GM19395 (cell line): ENCODE data around the gene DPPA2.
"Not testable (repeated sequence)": the region's sequence is repeated elsewhere in the genome, so short reads cannot be mapped to it uniquely, and the experiment has no call there.

Source experiments
- ATAC-seq: cut with Tn5 transposase; IDR thresholded peaks from one replicate; pipeline ENCODE4 v1.9.1; 2021; ENCODE audit warnings: mild to moderate bottlenecking, moderate library complexity; ENCODE audit not compliant: unreplicated experiment

The DPPA2 gene

DNA sequence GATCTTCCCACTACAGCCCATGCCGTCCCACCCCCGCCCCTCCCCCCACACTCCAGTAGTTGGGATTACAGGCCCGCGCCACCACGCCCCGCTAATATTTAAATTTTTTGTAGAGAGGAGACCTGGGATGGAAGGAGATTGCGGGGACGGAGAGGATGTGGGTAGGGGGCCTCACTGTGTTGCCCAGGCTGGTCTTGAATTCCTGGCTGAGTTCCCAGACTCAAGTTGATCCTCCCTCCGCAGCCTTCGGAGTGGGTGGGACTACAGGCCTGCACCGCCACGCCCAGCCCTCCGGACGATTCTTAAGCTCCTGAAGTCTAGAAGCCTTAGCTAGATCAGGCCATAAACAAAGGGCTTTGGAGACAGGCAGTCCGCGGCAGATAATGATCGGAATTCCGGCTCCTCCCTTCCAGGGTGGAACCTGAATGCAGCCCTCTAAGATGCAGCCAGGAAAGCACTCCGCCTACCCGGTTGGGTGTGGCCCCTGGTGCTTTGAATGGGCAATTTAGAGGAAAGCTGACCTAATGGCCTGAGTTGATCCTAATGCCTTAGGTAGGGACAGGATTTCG is at the start of gene DPPA2:
Gene DPPA2, minus strand, starts transcription at position 356 of the 569 bp plus-strand sequence. CDS start 1,975 bp downstream, outside the sequence.
- no peak for ATAC-seq

- ATAC-seq = no peak
Measured at GRCh38 chr3:109364088-109364487, 47.8 kb upstream of the DPPA2 start.

DNA sequence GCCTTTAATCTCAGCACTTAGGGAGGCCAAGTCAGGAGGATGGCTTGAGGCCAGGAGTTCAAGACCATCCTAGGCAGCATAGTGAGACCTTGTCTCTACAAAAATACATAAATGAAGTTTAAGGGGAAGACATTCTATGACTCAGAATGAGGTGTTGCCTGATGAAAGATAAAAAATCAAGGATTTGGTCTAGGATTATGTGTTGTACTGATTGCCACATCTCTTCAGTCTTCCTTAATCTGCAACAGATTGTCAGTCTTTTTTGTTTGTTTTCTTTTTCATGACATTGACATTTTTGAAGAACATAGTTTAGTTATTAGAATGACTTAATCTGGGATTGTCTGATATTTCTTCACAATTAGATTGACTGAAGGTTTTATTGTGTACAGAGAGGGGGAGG is 47.3 kb upstream of the DPPA2 start:
- no peak for ATAC-seq

DNA sequence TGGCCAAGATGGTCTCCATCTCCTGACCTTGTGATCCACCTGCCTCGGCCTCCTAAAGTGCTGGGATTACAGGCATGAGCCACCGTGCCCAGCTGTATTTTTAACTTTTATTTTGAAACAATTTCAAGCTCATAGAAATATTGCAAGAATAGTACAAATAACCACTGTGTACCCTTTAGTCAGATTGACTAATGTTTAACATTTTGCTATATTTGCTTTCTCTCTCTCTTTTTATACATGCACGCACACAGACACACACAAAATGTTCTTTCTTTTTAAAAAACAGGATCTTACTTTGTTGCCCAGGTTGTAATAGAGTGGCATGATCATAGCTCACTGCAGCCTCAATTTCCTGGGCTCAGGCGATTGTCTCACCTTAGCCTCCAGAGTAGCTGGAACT is 46.5 kb upstream of the DPPA2 start:
- no peak for ATAC-seq

DNA sequence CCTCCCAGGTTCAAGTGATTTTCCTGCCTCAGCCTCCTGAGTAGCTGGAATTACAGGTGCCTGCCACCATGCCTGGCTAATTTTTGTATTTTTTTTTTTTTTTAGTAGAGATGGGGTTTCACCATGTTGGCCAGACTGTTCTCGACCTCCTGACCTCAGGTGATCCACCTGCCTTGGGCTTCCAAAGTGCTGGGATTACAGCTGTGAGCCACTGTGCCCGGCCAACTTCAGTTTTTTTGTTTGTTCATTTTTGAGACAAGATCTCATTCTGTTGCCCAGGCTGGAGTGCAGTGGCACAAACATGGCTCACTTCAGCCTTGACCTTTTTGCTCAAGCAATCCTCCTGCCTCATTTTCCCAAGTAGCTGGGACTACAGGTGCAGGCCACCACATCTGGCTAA is 42.5 kb upstream of the DPPA2 start:
- ATAC-seq = not testable (repeated sequence)

GRCh38 chr3:109356442-109357155 is 40.3 kb upstream of the DPPA2 start:
- ATAC-seq = no peak

GRCh38 chr3:109355625-109356441 is 39.5 kb upstream of the DPPA2 start:
- ATAC-seq = no peak

DNA sequence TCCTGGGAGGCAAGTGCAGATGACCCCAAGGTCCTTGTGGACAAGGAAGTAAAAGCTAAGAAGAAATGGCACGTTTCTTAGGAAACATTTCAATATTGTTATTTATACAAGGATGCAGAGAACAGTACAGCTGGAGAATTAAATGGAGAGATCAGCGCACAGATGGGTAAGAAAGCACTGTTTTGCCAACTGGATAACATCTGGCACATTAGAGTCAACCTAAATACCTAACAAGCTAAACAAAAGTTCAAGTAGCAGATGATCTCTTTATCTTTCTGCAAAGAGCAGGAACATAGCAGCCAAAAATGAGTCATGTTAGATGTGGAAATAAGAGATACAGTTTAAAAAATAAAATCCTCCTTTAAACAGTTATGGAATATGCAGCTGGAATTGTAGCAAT is 36.7 kb upstream of the DPPA2 start:
- ATAC-seq = no peak

- no peak for ATAC-seq
Measured at GRCh38 chr3:109351231-109351630, 34.9 kb upstream of the DPPA2 start.

DNA sequence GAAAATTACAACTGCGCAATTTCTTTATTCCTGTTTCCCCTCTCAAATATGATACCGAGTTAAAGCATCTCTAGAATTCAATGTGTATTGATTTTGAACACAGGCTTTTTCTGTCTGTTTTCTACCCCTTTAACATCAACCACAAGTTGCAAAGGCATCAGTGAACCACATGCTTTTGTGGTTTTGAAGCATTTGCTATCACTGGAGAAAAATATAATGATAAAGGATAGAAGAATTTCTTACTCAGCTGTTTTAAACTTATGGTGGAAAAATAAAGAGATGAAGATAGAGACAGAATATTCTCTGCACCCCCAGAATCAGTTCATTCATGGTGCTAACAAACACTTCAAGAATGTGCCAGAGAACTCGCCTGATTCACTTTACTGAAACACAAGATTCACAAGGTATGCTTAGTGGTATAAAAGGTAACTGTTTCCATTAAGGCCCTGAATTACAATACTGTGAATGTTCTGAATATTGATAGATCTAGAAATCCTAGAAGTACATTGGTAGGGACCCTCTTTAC is 30.5 kb upstream of the DPPA2 start:
- ATAC-seq = no peak

GRCh38 chr3:109346099-109346498 is 29.8 kb upstream of the DPPA2 start:
- ATAC-seq = no peak

DNA sequence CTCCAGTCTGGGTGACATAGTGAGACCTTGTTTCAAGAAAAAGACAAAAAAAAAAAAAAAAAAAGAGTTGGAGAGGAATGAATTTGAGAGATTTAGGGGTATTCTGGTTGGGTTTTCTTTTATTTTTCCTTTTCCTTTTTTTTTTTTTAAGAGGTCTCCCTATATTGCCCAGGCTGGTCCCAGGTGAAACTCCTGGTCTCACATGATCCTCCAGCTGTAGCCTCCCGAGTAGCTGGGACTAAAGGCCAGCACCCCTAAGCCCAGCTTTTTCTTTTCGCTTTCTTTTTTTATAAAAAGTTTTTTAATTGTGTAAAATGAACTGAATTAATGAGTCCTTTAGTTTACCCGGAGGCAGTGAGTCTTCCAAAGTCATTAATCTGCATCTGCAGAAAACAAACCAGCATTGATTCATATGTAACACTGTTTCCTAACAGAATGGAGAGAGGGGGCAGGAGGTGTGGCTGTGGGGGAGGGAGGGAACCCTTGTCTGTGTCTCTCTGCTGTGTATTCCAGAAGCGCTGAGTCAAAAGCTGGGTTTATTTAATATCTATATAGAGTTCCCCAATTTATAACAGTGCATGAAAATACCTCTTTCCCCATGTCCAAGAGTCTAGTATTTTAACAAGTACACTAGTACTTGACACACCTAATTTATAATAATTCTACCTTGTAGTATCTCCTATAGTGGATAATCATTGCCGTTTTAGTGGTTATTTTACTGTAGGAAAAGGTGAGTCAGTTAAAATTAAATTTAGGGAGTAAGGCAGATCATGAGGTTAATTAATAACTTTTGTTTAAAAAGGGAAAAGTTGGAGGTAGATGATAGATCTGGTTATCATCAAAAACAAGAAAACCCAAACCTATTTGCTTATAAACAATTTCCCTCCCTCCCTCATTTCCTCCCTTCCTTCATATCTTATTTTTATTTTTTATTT is 23.7 kb upstream of the DPPA2 start:
- ATAC-seq = no peak

GRCh38 chr3:109339197-109339596 is 22.9 kb upstream of the DPPA2 start:
- ATAC-seq = no peak

GRCh38 chr3:109338322-109338721 is 22.0 kb upstream of the DPPA2 start:
- no peak for ATAC-seq

DNA sequence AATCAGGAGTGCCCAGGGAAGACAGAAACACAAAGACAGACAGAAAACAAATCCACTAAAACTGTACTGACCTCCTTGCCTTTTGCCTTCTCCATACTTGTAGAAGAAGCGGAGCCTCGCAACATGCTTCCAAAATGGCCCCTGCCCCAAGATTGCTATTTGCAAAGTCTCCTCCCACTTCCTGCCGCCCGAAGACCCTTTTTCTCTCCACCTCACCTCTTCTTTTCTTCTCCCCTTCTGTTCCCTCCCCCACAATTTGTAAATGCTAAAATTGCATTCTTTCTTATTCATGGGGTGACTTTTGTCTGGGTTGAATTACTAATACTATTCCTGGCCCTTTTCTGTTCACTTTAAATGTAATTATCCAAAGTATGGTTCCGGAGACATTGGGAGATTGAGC is 21.1 kb upstream of the DPPA2 start, which contains the start of gene DPPA4:
Gene DPPA4, minus strand, starts transcription at position 154 of the 400 bp plus-strand sequence. Its CDS starts 29 bp downstream, at position 125.
- ATAC-seq = no peak

DNA sequence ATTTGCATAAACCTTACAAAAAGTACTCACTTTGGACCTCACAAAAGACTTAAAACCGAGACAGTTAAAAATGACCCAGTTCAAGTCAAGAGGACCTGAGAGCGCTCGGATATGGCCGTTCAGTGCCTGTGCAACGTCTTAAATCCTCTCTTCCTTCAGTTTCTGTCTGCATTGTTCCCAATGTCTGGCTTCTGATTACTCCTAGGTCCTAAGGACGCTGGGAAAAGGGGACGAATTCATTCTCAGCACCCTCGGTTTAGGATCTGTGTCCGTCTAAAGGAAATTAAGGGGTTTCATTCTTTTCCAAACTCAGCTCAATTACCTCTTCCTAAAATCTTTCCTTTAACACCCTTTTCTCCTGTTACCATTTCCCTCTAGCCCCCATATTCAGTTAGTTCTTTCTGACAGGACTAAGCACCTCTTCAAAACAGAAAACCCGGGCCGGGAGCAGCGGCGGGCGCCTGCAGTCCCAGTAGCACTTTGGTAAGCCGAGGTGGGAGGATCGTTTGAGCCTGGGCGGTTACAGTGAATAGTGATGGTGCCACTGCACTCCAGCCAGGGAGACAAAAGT is 20.1 kb upstream of the DPPA2 start:
- no peak for ATAC-seq

- no peak for ATAC-seq
Measured at GRCh38 chr3:109334572-109334971, 18.3 kb upstream of the DPPA2 start.

GRCh38 chr3:109331692-109332091 is 15.4 kb upstream of the DPPA2 start:
- no peak for ATAC-seq

GRCh38 chr3:109330405-109330804 is 14.1 kb upstream of the DPPA2 start:
- no peak for ATAC-seq

DNA sequence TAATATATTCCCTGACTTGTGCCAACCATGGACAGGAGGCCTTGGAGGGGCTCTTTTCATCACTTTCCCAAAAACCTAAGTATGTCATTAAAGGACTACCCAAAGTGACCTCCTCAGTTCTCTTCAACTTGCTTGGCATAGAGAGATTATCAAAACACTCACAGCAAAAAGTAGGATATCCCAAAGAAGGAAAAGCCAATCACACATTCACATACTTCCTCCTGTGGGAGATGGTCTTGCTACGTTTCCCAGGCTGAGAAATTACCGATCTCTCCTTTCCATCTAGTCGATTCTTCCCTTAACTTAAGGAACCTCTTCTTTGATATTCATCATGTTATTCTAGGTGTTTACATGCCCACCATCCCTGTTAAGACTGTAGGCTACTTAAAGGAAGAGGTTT is 11.9 kb upstream of the DPPA2 start:
- no peak for ATAC-seq
